ENCODE data around the gene FDX1. TPM values are rescaled to one million over a fixed set of nuclear protein-coding genes. Genes with fewer than 3 reads are reported as not detected.

The FDX1 gene
- total RNA-seq, 3 donors from 2014 or later (not counting 1 experiment from before 2014, with no cell fraction given) = 6.7 to 7.9 (median 7.8) TPM

DNA sequence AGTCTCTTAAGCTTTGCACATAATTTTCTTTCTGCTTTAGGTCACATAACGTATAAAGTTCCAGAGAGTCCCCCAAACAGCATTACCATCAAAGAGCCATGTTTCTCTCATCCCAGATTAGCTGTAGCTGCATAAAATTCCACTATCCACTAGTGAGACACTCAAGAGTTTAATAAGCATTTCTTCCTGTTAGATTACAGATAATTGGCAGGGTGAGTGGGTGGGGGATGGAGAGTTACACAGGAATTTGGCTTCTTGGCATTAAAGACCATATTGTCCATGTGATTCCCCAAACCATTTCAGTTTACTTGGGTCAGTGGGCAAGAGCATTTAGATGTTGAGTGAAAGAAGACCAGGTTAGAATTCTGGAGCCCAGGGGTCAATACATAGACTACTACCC lies 82.3 kb downstream of the FDX1 start:
- DNase-seq (no peak), ATAC-seq (no peak)
- H3K27me3 ChIP-seq (ENCODE audit: control insufficient read depth, insufficient read depth, low read length) = no peaks in the 10 kb centered on the region
- Mint-ChIP-seq H3K4me1 (no peaks in the 10 kb centered on the region), H3K27me3 (ENCODE audit: low read depth in 2 of 2) (peaks cover 0 to 2% of the 10 kb centered on the region in 2 donors), H3K4me3 (no peak overlapping the region), H3K9me3 (no peaks in the 10 kb centered on the region), H3K36me3 (no peaks in the 10 kb centered on the region), H3K27ac (no peak overlapping the region)
- H3K4me1 ChIP-seq (ENCODE audit: control insufficient read depth, insufficient read depth, low read length) = no peaks in the 10 kb centered on the region
- no peaks in the 10 kb centered on the region for H3K36me3 ChIP-seq (ENCODE audit: control insufficient read depth, insufficient read depth, low read length)
- 89% methylated on average over 1 of the region's 1 CpG for WGBS (ENCODE audit: insufficient coverage)
- intact Hi-C loops (cut with micrococcal nuclease) = no loop called here
- no peaks in the 10 kb centered on the region for H3K9me3 ChIP-seq (ENCODE audit: control insufficient read depth, insufficient read depth, low read length)
- TF ChIP-seq, protein P1, sequence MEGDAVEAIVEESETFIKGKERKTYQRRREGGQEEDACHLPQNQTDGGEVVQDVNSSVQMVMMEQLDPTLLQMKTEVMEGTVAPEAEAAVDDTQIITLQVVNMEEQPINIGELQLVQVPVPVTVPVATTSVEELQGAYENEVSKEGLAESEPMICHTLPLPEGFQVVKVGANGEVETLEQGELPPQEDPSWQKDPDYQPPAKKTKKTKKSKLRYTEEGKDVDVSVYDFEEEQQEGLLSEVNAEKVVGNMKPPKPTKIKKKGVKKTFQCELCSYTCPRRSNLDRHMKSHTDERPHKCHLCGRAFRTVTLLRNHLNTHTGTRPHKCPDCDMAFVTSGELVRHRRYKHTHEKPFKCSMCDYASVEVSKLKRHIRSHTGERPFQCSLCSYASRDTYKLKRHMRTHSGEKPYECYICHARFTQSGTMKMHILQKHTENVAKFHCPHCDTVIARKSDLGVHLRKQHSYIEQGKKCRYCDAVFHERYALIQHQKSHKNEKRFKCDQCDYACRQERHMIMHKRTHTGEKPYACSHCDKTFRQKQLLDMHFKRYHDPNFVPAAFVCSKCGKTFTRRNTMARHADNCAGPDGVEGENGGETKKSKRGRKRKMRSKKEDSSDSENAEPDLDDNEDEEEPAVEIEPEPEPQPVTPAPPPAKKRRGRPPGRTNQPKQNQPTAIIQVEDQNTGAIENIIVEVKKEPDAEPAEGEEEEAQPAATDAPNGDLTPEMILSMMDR (IDR thresholded peaks at IDR 0.05) = no peak
- no peak overlapping the region for H3K27ac ChIP-seq (ENCODE audit: low read length)
- H3K4me3 ChIP-seq (ENCODE audit: low read length) = no peak overlapping the region

DNA sequence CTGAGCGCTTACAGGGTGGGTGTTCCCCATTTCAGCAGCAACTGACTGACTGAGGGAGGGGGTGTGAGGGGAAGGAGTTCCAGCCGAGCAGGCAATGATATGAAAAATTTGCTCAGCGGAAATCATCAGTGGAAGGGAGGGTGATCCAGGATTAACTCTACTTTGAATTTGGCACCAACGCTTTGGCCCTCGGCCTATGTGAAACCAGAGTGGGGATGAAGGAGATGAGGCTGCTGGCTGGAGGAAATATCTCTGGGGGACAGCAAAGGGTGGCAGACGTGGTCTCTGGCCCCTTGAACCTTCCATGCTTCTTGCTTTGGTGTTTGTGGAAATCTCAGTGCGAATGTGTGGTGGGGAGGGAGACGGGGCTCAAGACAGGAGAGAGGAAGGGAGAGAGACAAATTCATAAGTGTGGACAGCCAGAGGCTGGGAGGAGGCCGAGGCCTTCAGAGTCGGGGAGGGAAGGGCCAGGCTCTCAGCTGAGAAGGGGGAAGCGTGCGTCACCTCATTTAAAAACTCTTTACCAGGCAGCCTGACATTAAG lies 83.6 kb downstream of the FDX1 start:
- no peaks in the 10 kb centered on the region for H3K4me1 ChIP-seq (ENCODE audit: control insufficient read depth, insufficient read depth, low read length)
- 89% methylated on average over 9 of the region's 12 CpGs for WGBS (ENCODE audit: insufficient coverage)
- no peaks in the 10 kb centered on the region for H3K27me3 Mint-ChIP-seq (ENCODE audit: low read depth in 2 of 2)
- no peaks in the 10 kb centered on the region for H3K27me3 ChIP-seq (ENCODE audit: control insufficient read depth, insufficient read depth, low read length)
- intact Hi-C loops (cut with micrococcal nuclease) = no loop called here
- no peak overlapping the region for H3K4me3 ChIP-seq (ENCODE audit: low read length)
- no peaks in the 10 kb centered on the region for H3K36me3 ChIP-seq (ENCODE audit: control insufficient read depth, insufficient read depth, low read length)
- no peak overlapping the region for H3K4me3 Mint-ChIP-seq
- TF ChIP-seq, protein P1 (IDR thresholded peaks at IDR 0.05) = no peak
- no peaks in the 10 kb centered on the region for H3K36me3 Mint-ChIP-seq
- no peaks in the 10 kb centered on the region for H3K4me1 Mint-ChIP-seq
- no peak for ATAC-seq
- DNase-seq = no peak
- no peaks in the 10 kb centered on the region for H3K9me3 ChIP-seq (ENCODE audit: control insufficient read depth, insufficient read depth, low read length)
- no peak overlapping the region for H3K27ac Mint-ChIP-seq
- peaks cover 0 to under 1% of the 10 kb centered on the region in 2 donors for H3K9me3 Mint-ChIP-seq
- H3K27ac ChIP-seq (ENCODE audit: low read length) = no peak overlapping the region

DNA sequence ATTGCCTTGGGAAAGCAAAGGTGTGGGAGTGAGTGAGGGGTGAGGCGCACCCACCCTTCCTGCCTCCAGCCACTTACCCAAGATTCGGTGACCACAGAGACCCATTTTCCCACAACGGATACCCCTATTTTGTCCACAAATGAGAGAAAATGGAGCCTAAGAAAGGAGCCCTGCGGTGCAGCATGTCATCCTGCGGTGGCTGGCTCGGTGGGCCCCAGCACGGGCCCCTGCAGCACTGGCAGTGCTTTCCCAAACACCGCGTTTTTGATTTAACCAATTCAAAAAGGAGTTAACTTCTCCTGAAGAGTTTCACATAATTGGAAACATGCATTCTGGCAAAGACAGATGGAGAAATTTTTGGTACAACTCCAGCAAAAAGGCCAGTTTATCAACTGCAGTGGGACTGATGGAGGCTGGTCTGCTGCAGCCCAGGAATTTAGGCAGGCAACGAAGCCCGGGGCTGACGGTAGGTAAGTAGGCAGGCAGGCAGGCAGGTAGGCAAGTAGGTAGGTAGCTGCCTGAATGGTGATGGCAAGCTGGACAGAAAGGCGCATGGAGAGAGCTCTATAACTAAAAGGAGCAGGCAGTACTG lies 84.2 kb downstream of the FDX1 start:
- H3K4me1 Mint-ChIP-seq = no peaks in the 10 kb centered on the region
- Histone ChIP-seq H3K4me1 (ENCODE audit: control insufficient read depth, insufficient read depth, low read length) (no peaks in the 10 kb centered on the region), H3K4me3 (ENCODE audit: low read length) (no peak overlapping the region), H3K27ac (ENCODE audit: low read length) (no peak overlapping the region), H3K36me3 (ENCODE audit: control insufficient read depth, insufficient read depth, low read length) (no peaks in the 10 kb centered on the region), H3K9me3 (ENCODE audit: control insufficient read depth, insufficient read depth, low read length) (no peaks in the 10 kb centered on the region), H3K27me3 (ENCODE audit: control insufficient read depth, insufficient read depth, low read length) (no peaks in the 10 kb centered on the region)
- no peak overlapping the region for H3K27ac Mint-ChIP-seq
- DNase-seq (no peak), ATAC-seq (no peak)
- H3K27me3 Mint-ChIP-seq (ENCODE audit: low read depth in 2 of 2) = no peaks in the 10 kb centered on the region
- H3K9me3 Mint-ChIP-seq = peaks cover 0 to 2% of the 10 kb centered on the region in 2 donors
- intact Hi-C loops (cut with micrococcal nuclease) = no loop called here
- TF ChIP-seq, protein P1 (IDR thresholded peaks at IDR 0.05) = no peak
- no peak overlapping the region for H3K4me3 Mint-ChIP-seq
- WGBS (ENCODE audit: insufficient coverage) = 91% methylated on average over 13 of the region's 13 CpGs
- no peaks in the 10 kb centered on the region for H3K36me3 Mint-ChIP-seq

Other genes with a start within 250 kb of the FDX1 start
- 10 to 100 TPM; 22.6 to 31.1 (median 25.9) TPM for gene RDX, start 133.3 kb upstream of the FDX1 start, total RNA-seq

All from natural killer cell (primary cell).